Adipocyte (in vitro differentiated cells): Measurements from ENCODE around the gene PEAK1.
A peak's percentile ranks its signal among the peaks of the same experiment; 100 is the strongest.

Experiments used
- DNase-seq: peaks from one replicate; pipeline ENCODE4 v3.0.0-alpha.2; 2015; ENCODE audit warnings: low read depth
- H3K27me3 ChIP-seq: replicated peaks from 2 replicates; pipeline ENCODE4 v1.7.0; 2013; ENCODE audit warnings: mild to moderate bottlenecking, low read length, moderate library complexity; ENCODE audit not compliant: control insufficient read depth, insufficient read depth
- H3K36me3 ChIP-seq: 2 replicates; pipeline ENCODE4 v1.7.0; 2013; ENCODE audit warnings: low read length, mild to moderate bottlenecking, moderate library complexity; ENCODE audit not compliant: control insufficient read depth, insufficient read depth, severe bottlenecking
- H3K4me1 ChIP-seq: 2 replicates; pipeline ENCODE4 v1.7.0; 2013; ENCODE audit warnings: mild to moderate bottlenecking, low read length, moderate library complexity; ENCODE audit not compliant: control insufficient read depth, insufficient read depth
- H3K4me3 ChIP-seq: 2 replicates; pipeline ENCODE4 v1.7.0; 2013; ENCODE audit warnings: mild to moderate bottlenecking, low read length, moderate library complexity
- H3K9ac ChIP-seq: 2 replicates; pipeline ENCODE4 v1.7.0; 2013; ENCODE audit warnings: mild to moderate bottlenecking, low read length, moderate library complexity
- H3K9me3 ChIP-seq: 2 replicates; pipeline ENCODE4 v1.7.0; 2013; ENCODE audit warnings: mild to moderate bottlenecking, low read length, moderate library complexity; ENCODE audit not compliant: control insufficient read depth

PEAK1 gene

DNA sequence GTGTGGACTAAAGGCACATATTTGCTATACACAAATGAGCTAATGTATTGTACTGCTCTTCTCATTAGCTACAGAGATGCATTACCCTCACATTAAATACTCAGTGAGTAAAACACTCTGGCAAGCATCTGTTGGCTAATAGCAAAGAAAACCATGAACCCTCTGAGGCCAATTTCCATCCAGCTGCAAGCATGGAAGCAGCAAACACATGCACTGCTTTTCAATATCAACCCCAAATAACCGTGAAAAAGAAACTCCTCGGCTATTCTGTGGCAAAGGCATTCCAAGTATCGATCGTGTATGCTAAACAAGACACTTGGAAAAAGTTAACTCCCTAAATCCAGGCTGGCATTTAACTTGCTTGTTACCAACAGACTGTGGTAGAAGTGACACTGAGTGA, 67.0 kb downstream of the PEAK1 start:
- Histone ChIP-seq H3K4me3 (no peak overlapping the region), H3K27me3 (no peaks in the 10 kb centered on the region), H3K9me3 (no peaks in the 10 kb centered on the region), H3K4me1 (peaks cover 16% of the 10 kb centered on the region), H3K36me3 (peaks cover 23% of the 10 kb centered on the region), H3K9ac (no peak overlapping the region)
- DNase-seq, result no peak

DNA sequence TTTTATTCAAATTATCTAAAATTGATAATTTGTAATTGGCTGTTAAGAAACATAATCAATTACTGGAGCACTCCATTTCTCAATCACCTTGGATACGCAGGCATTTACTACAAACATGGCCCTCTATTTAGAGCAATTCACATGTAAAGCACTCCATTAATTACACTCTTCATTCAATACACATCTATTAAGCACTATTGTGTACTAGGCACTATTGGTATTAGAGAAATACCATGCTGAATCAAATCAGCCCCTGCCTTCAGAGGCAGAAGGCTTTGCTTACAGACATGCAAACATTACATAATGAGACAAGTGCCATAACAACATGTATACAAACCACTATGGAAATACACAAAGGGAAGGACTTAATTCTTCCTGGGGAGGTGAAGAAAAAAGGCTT, 69.1 kb downstream of the PEAK1 start:
- Histone ChIP-seq H3K9me3 (no peaks in the 10 kb centered on the region), H3K27me3 (no peaks in the 10 kb centered on the region), H3K9ac (no peak overlapping the region), H3K4me3 (no peak overlapping the region), H3K36me3 (peaks cover 22% of the 10 kb centered on the region), H3K4me1 (peaks cover 12% of the 10 kb centered on the region)
- DNase-seq, result no peak

DNA sequence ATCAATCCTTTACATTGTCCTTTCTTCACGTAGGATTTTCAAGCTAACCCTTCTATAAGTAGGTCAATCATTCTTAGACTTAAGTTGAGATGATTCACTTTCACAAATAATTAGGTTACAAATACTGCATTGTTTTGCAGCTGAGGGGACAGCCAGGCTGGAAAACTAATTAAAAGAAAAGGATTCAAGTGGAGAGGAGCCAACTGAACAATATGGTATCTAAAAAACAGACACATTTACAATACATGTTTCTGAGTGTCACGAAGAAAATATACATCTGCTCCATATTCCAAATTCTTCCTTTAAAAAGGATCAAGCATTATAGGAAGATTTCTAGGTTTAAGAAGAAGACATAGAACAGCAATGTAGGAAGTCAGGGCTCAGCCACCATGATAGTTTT, 70.2 kb downstream of the PEAK1 start:
- Histone ChIP-seq H3K27me3 (no peaks in the 10 kb centered on the region), H3K4me1 (peaks cover 12% of the 10 kb centered on the region), H3K4me3 (no peak overlapping the region), H3K9ac (no peak overlapping the region), H3K9me3 (no peaks in the 10 kb centered on the region), H3K36me3 (peaks cover 15% of the 10 kb centered on the region)
- no peak for DNase-seq

DNA sequence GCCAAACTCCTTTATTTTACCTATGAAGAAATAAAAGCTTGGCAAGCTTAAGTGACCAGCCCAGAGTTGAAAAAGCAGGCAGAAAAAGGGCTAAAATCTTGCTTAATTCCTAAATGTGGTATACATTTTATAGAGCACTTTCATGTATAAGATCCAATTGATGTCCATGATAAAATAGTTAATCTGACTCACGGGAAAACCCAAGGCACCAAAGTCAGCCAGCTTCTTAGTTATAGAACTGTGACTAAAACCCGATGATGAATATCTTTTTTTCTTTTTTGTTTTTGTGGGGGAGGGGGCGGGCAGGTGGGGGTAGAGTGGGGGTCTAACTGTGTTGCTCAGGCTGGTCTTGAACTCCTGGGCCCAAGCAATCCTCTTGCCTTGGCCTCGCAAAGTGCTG, 71.4 kb downstream of the PEAK1 start:
- Histone ChIP-seq H3K36me3 (peaks cover 15% of the 10 kb centered on the region), H3K9me3 (no peaks in the 10 kb centered on the region), H3K27me3 (no peaks in the 10 kb centered on the region), H3K9ac (no peak overlapping the region), H3K4me3 (no peak overlapping the region), H3K4me1 (peaks cover 6% of the 10 kb centered on the region)
- DNase-seq, result no peak

DNA sequence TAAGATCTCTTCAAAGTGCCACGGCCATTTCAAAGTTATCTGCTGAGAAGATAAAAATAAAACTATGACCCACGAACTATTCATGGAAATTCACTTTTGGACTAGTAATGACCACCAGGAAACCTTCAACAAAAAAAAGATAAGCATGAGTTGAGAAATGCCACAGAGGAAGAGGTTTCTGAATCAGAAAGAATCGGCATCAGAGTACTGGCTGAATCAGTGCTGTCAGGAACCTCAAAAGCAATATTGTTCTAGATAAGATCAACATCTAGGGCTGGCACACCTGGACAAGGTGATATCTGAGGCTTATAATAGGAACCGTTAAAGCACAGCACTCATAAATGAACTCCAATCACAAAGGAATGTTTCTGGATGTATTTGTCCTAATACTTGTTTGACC, 72.7 kb downstream of the PEAK1 start:
- no peaks in the 10 kb centered on the region for H3K9me3 ChIP-seq
- H3K9ac ChIP-seq, result no peak overlapping the region
- no peak for DNase-seq
- H3K4me1 ChIP-seq, result no peaks in the 10 kb centered on the region
- no peak overlapping the region for H3K4me3 ChIP-seq
- peaks cover 21% of the 10 kb centered on the region for H3K36me3 ChIP-seq
- H3K27me3 ChIP-seq, result no peaks in the 10 kb centered on the region

DNA sequence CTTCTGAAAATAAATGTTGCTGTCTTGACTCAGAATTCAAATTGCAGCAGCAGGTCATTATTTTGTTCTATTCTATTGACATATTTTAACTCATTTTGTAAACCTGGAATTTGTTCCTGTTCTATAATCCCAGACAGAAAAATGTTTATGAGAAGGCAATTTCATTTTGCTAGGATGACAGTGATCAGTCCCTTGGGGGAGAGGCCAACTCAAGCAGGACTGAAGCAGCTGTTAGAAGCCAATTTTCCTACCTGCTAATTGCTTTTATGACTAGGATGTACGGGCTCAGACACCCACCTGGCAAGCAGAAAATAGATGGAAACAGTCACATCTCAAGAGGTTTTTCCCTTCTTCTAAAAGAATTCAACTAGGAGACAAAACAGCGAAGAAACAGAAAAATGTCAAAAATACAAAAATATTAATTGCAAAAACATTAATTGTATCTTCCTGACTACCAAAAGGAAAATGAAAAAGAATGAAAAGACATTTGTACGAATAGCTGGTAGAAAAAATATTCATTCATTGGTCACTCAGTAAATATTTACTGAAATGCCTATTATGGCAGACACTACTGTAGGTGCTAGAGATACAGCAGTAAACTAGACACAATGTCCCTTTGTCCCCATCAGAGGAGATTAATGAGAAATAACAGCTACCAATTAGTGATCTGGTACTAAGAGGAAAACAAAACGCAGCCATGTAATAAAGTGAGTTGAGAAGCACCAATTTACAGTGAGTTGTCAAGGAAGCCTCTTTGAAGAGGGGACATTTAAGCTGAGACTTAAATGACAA, 73.5 kb downstream of the PEAK1 start:
- no peak overlapping the region for H3K9ac ChIP-seq
- no peaks in the 10 kb centered on the region for H3K4me1 ChIP-seq
- no peak overlapping the region for H3K4me3 ChIP-seq
- no peak for DNase-seq
- no peaks in the 10 kb centered on the region for H3K27me3 ChIP-seq
- peaks cover 20% of the 10 kb centered on the region for H3K36me3 ChIP-seq
- H3K9me3 ChIP-seq, result no peaks in the 10 kb centered on the region

DNA sequence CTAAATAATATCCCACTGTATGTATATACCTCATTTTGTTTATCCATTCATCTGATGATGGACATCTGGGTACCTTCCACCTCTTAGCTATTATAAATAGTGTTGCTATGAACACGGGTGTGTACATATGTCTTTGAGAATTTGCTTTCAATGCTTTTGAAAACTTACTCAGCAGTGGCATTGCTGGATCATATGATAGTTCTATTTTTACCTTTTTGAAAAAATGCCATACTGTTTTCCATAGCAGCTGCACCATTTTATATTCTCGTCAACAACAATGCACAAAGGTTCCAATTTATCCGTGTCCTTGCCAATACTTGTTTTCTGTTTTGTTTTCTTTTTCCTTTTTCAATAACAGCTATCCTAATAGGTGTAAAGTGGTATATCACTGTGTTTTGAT, 77.1 kb downstream of the PEAK1 start:
- Histone ChIP-seq H3K9me3 (no peaks in the 10 kb centered on the region), H3K9ac (no peak overlapping the region), H3K4me3 (no peak overlapping the region), H3K36me3 (peaks cover 14% of the 10 kb centered on the region), H3K27me3 (no peaks in the 10 kb centered on the region), H3K4me1 (no peaks in the 10 kb centered on the region)
- DNase-seq, result no peak

DNA sequence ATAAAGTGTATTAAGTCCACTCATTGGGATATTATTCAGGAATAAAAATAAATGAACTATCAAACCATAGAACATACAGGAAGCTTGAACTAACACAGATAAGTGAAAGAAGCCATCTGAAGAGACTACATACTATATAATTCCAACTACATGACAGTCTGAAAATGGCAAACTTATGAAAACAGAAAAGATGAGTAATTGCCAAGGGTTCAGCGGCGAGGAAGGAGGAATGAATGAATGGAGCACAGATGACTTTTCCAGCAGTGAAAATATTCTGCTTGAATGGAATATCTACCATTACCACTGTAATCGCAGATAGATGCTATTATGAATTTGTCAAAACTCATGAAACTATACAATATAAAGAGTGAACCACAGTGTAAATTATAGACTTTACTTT, 79.7 kb downstream of the PEAK1 start:
- H3K36me3 ChIP-seq, result peaks cover 10% of the 10 kb centered on the region
- H3K9me3 ChIP-seq, result no peaks in the 10 kb centered on the region
- H3K4me3 ChIP-seq, result no peak overlapping the region
- H3K4me1 ChIP-seq, result peaks cover 5% of the 10 kb centered on the region
- DNase-seq, result no peak
- H3K9ac ChIP-seq, result no peak overlapping the region
- no peaks in the 10 kb centered on the region for H3K27me3 ChIP-seq

DNA sequence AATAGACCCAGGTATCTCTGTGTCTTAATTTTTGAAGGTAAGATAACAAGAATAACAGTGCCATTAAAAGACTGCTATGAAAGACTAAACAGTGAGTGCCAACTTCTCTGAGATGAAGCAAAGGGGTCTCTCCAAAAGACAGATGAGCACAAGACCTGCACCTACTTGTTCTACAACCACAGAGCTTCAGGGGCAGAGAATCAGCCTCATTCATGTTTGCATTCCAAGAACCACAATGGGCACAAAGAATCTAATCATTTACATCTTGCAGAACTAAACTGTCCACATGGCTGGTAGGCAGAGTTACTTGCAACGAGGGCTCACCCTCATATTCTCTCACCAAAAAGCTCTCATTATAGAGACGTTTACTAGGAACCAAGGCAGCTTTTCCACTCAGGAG, 83.9 kb downstream of the PEAK1 start:
- Histone ChIP-seq H3K4me1 (peaks cover 9% of the 10 kb centered on the region), H3K4me3 (no peak overlapping the region), H3K36me3 (peaks cover 3% of the 10 kb centered on the region), H3K9ac (no peak overlapping the region), H3K27me3 (no peaks in the 10 kb centered on the region), H3K9me3 (no peaks in the 10 kb centered on the region)
- DNase-seq, result no peak

DNA sequence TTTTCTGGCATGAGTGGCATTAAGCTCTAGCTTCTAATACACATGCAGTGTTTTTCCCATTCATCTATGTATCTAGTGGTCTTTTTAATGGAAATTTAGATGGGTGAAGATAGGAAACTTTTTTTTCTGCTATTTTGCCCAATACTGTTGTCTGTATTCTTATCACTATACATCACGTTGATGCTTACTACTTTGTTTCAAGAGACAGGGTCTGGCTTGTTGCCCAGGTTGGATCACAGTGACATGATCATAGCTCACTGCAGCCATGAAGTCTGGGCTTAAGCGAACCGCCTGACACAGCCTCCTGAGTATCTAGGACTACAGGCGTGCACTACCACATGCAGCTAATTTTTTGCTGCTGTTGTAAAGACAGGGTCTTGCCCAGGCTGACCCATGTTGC, 84.6 kb downstream of the PEAK1 start:
- peaks cover 3% of the 10 kb centered on the region for H3K36me3 ChIP-seq
- no peaks in the 10 kb centered on the region for H3K27me3 ChIP-seq
- no peak overlapping the region for H3K9ac ChIP-seq
- no peaks in the 10 kb centered on the region for H3K9me3 ChIP-seq
- DNase-seq, result no peak
- no peak overlapping the region for H3K4me3 ChIP-seq
- peaks cover 9% of the 10 kb centered on the region for H3K4me1 ChIP-seq

DNA sequence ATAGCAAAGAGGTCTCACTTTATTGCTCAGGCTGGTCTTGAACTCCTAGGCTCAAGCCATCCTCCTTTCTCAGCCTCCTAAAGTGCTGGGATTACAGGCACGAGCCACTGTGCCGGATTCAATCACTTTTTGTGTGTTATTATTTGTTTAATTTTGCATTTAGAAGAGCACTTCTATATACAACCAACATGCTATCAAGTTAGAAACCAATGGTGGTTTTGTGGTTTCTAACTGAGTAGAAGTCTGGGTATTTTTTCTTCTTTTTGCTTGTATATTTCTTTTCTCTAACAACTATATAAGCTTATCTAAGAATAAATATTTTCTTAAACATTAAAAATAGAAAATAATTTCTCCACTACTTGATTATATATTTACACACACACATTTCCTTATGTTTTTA, 86.7 kb downstream of the PEAK1 start:
- Histone ChIP-seq H3K4me1 (peaks cover 20% of the 10 kb centered on the region), H3K27me3 (no peaks in the 10 kb centered on the region), H3K36me3 (peaks cover 3% of the 10 kb centered on the region), H3K9me3 (no peaks in the 10 kb centered on the region), H3K4me3 (no peak overlapping the region), H3K9ac (no peak overlapping the region)
- DNase-seq, result no peak

DNA sequence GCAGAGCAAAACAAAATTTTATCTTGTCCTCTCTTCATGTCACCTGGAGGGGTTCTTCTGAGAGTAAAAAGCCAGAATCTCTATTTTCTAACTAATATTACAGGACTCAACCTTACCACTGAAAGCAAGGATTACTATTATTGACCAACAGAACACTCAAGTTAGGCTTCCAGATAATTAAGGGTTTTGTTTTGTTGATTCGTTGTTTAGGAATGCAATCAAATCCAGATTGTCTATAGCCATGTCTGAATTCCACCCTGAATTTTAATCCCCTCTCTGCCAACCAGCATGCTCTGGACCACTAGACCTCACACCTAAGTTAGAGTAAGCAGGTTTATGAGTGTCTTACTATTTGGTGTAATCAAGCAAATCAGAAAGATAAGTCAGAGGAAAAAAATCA, 90.7 kb downstream of the PEAK1 start:
- Histone ChIP-seq H3K4me1 (peaks cover 33% of the 10 kb centered on the region), H3K9me3 (no peaks in the 10 kb centered on the region), H3K4me3 (no peak overlapping the region), H3K9ac (no peak overlapping the region), H3K27me3 (no peaks in the 10 kb centered on the region), H3K36me3 (no peaks in the 10 kb centered on the region)
- DNase-seq, result peak; percentile 44
